GM21825 (cell line): ENCODE measurements around the gene CCDC190.
A peak's percentile ranks its signal among the peaks of the same experiment; 100 is the strongest.
"Not testable (repeated sequence)": the region's sequence is repeated elsewhere in the genome, so short reads cannot be mapped to it uniquely, and the experiment has no call there.

ENCODE experiments used
- ATAC-seq: cut with Tn5 transposase; IDR thresholded peaks from one replicate; pipeline ENCODE4 v1.9.1; 2021; ENCODE audit warnings: mild to moderate bottlenecking, moderate library complexity; ENCODE audit not compliant: unreplicated experiment

CCDC190 gene

GRCh38 chr1:162878000-162878596, 17.1 kb upstream of the CCDC190 start:
- no peak for ATAC-seq

GRCh38 chr1:162877412-162877811, 16.4 kb upstream of the CCDC190 start:
- no peak for ATAC-seq

GRCh38 chr1:162876751-162877150, 15.8 kb upstream of the CCDC190 start:
- ATAC-seq: no peak

GRCh38 chr1:162873671-162874666, 13.0 kb upstream of the CCDC190 start:
- no peak for ATAC-seq

DNA sequence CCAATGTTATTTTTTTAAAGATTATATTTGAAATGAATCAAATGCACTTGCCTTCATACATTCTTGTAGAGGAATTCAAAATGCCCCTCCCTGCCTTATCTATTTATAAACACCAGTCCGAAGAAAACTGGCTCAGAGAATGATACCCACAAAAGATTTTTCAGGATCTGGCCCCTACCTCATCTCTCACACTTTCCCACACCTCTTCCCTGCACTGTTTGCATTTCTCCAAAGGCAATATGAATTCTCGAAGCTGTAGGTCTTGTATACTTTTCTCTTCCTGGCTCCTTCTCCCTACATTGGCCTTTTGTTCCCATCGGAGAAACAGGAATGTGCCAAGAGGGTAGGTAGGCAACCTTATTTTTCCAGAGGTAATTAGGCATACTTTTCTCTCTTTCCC, 12.0 kb upstream of the CCDC190 start:
- no peak for ATAC-seq

- ATAC-seq: not testable (repeated sequence)
These were observed 10.4 kb upstream of the CCDC190 start for GRCh38 chr1:162871417-162871816.

DNA sequence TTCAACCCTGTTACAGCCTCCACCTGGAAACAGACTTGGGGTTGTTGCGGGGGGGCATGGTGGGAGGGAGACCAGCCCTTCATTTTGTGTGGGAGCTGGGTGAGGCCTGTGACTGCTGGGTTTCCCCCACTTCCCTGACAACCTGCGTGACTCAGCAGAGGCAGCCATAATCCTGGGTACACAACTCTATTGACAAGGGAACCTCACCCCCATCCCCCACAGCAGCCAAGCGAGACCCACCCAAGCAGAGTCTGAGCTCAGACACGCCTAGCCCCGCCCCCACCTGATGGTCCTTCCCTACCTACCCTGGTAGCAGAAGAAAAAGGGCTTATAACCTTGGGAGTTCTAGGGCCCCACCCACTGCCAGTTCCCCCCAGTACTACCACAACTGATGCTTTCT, 8.0 kb upstream of the CCDC190 start:
- no peak for ATAC-seq

- no peak for ATAC-seq
These were observed 650 bp upstream of the CCDC190 start for GRCh38 chr1:162861625-162862024.

GRCh38 chr1:162859191-162859590, 1.8 kb downstream of the CCDC190 start:
- no peak for ATAC-seq

DNA sequence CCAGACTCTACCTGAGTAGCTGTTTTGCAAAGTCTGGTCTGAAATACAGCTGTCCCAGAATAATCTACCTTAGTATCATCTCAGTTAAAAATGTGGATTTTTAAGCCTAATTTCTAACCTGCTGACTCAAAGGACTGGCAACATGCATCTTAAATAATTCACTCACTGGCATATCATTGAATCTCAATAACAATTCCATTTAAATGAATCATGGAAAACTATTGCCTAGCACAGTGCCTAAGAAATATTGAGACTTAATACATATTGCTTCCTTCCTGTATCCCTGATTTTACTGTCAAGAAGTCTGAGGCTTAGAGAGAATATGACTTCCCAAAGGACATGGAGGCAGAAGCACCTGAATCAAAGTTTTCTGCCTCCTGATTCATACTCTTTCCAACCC, 3.1 kb downstream of the CCDC190 start:
- ATAC-seq: no peak

DNA sequence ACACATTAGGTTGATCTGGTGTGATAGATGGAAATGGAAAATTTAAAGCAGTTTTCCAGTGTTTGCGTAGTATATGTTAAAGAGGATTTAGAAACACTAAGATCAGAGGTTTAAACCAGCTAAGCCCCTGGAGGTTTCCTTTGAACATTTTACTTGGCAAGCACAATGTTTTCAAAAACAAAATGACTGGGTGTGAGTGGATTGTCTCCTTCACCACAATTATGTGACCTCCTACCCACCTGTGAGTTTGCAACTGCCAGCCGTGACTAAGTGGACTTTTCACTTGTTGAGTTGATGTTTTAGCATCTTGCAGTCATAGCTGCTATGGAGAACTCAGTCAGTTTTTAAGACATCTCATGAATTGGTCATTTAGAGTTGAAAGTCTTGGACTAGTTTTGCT, 4.7 kb downstream of the CCDC190 start:
- no peak for ATAC-seq

GRCh38 chr1:162855461-162856150, 5.4 kb downstream of the CCDC190 start:
- no peak for ATAC-seq

DNA sequence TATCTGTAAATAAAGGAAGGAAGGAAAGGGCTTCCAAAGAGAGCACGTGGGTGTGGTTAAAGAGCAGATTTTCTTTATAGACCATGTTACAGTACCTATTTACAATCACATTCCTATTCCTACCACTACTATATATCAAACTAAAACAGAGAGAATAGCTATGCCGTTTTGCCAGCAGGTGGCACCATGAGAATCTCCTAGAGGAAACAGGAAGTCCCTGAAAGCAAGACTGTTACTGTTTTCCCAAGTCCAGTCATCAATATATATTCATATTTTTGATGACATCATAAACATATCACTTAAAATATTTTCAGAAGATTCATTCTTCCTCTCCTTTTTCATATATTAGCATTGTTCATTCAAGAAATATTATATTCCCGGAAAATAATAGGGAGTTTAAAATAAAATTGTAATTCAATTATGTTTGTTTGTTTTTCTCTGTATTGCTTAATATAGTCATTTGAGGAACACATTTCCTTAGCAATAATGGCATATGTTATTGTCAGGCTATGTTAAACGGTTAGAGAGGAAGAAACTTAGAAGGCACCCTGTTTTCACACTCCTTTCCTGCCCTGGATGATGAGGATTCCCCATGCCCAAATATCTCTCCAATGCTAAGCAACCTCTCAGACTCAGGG, 6.6 kb downstream of the CCDC190 start:
- ATAC-seq: peak; percentile 82

GRCh38 chr1:162851341-162851740, 9.6 kb downstream of the CCDC190 start:
- no peak for ATAC-seq

DNA sequence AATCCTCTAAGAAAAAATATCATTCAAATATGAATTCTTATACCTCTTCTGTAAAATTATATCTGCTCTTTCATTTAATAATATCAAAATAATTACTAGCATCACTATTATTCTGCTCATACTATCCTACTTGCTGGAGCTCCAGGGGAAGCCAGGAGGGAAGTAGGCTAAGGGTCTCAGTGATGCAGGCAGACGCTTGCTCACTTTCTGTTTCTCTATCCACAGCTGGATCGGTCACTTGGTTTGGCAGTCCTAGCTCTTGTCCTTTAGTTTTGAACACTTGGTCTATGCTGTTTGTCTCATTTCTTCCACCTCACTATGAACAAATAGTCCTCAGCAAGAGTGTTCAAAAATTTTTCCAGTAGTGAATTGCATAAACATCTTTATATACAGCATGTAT, 11.3 kb downstream of the CCDC190 start:
- ATAC-seq: no peak

DNA sequence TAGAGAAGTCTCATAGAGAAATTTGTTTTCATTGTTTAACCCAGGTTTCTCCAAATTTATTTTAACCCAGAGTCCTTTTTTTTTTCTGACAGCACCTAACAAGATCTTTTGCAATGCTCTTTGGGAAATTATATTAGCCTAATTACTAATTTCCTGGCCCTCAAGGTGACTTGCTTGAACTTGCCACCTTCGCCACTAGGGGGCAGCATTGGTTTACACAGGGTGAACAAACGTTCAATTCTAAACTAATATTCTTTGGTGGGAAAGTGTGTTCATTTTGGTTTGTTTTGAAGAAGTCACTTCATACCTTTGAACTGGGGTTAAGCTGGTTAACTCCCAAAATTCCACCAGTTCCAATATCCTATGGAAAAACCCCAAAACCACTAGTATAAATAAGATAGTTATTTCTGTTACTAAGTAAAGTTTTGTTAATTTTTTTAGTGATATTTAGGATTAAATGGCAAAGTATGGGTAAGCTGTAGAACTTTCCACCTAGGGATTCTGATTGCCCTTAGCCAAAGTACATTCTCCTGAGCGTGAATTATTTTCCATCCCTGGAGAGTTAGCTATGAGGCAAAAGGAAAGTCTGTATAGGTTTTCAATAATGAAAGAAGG, 13.0 kb downstream of the CCDC190 start:
- no peak for ATAC-seq

DNA sequence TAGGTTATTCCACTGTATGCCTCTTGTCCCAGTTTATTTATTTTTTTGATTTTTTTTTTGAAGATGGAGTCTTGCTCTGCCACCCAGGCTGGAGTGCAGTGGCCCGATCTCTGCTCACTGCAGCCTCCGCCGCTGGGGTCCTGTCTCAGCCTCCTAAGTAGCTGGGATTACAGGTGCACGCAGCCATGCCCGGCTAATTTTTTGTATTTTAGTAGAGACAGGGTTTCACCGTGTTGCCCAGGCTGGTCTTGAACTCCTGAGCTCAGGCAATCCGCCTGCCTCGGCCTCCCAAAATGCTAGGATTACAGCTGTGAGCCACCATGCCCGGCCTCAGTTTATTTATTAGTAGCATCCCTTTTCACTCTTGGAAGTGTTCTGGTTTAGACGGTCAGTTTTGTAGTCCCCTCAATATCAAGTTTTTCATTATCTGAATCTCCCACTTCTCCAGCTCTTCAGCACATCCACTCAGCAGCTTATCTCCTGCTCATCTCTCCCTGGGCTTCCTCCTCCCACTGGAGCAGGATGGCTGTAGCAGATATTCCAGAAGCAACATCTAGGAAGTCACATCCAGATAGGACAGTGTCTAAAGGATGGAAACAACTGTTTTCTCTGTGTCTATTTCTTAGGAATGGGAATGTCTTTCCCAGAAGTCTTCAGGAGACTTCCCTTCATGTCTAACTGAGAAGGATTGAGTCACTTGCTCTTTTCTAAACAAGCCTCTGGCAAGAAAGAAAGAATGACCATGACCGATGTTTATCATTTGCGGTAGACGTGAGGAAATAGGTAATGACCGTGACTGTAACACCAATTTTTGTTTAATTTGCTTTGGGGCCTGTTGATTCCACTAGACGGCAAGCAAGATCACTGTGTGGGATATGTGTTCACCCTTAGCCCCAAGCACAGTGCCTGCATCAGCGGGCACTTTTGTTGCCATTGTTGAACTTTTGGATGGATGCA, 14.4 kb downstream of the CCDC190 start:
- no peak for ATAC-seq

DNA sequence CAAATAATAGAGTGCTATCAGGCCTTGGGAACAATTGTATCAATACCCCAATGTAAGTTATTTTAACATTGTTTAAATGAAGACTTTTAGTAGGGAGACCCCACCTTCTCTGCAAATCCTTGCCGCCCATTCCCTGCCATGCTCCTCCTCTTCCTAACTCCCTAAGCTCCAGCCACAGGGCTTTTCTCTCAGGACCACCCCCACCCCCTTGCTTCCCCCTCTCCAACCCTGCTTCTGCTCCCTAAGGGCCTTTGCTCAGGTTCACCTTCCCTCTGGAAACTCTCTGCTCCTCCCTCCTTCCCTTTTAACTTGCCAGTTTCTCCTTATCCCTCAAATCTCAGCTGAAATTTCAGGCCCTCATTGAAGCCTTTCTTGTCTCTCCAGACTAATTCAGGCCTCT, 16.8 kb downstream of the CCDC190 start:
- no peak for ATAC-seq

DNA sequence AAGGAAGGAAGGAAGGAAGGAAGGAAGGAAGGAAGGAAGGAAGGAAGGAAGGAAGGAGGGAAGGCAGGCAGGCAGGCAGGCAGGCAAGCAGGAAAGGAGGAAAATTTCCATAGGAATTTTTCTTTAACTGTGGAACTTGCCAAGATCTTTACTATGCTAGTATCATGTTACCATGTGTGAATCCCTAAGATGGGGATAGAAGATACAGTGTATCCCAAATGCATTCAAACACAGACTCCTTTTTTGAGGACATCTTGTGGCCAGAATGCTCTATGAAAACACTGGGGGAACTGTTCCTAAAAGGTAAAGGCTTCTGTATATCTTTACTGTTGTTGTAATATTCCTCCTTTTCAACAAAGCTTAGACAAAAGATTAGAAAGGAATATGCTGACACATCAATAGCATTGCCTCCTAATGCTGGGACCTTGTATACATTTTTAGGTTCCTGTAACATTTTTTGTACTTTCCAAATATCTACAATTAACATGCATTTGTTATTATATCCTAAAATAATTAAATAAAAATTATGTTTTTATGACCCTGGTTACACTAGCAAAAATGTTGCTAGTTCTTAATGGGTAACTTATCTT, 20.6 kb downstream of the CCDC190 start:
- no peak for ATAC-seq
